HCT116 (cell line): ENCODE data around the gene RNF144B. TPM values are rescaled to one million over a fixed set of nuclear protein-coding genes. Genes with fewer than 3 reads are reported as not detected.

Source experiments
- ATAC-seq: fragments of 200-7000 bp; cut with Tn5 transposase; 2 replicates; pipeline ENCODE4 v1.9.1; 2020; ENCODE audit warnings: mild to moderate bottlenecking, moderate library complexity
- BruUV-seq: library from RNA; stranded (reverse); fragments of 400-500 nt; replicated peaks from 2 replicates; lab custom pipeline; 2021; lab: Mats Ljungman, UMichigan
- CTCF ChIA-PET: fragments of 300-600 bp; sonication (Branson Sonifier 250); formaldehyde crosslinking; loops from one replicate; lab custom pipeline; 2021; ENCODE audit warnings: antibody characterized with exemption; lab: Charles Lee
- POLR2A ChIA-PET: fragments of 300-600, 350-600 bp; sonication (Branson Sonifier 250); formaldehyde crosslinking; loops from one replicate; lab custom pipeline; 2021; ENCODE audit warnings: antibody characterized with exemption; lab: Charles Lee
- RAD21 ChIA-PET, 2 experiments: fragments of 300-600 bp; sonication (Branson Sonifier 250); formaldehyde crosslinking; loops; one replicate each; lab custom pipeline; 2023; ENCODE audit warnings: low total read pairs in 2 of 2; ENCODE audit not compliant: uncharacterized antibody in 2 of 2, unreplicated experiment in 2 of 2, low non-redundant PET in 1 of 2; lab: Charles Lee
- DNase-seq: peaks from one replicate; pipeline ENCODE4 v3.0.0-alpha.2; 2010; ENCODE audit warnings: low read depth, low spot score
- H2AFZ ChIP-seq: fragments of 200-600 bp; shearing (Covaris generic), sonication (generic); 2 replicates; pipeline ENCODE4 v1.6.1; 2017; ENCODE audit warnings: low read depth, mixed run types, mixed read lengths, antibody characterized with exemption, low read length; ENCODE audit not compliant: poor library complexity, severe bottlenecking
- H3K27ac ChIP-seq: 2 replicates; pipeline ENCODE4 v1.5.1; 2012; ENCODE audit warnings: low read depth, low read length
- H3K27me3 ChIP-seq: fragments of 200-600 bp; sonication (generic); 2 replicates; pipeline ENCODE4 v1.6.1; 2016; ENCODE audit warnings: mixed run types, low read length, mixed read lengths; ENCODE audit not compliant: insufficient read depth
- H3K36me3 ChIP-seq, 2 experiments: fragments of 200-500 bp in 1 of 2; fragments of 200-600 bp in 1 of 2; sonication (Bioruptor generic) in 1 of 2; sonication (generic) in 1 of 2; 2 replicates each; pipeline versions ENCODE4 v1.5.1 to v1.6.1; 2014 to 2016; ENCODE audit warnings: low read length in 2 of 2, inconsistent platforms in 1 of 2, mixed read lengths in 1 of 2, mixed run types in 1 of 2; ENCODE audit not compliant: insufficient read depth in 2 of 2, control insufficient read depth in 1 of 2
- H3K4me1 ChIP-seq, 2 experiments: fragments of 200-600 bp in 1 of 2; sonication (generic) in 1 of 2; 2 replicates each; pipeline versions ENCODE4 v1.5.1 to v1.6.1; 2012 to 2017; ENCODE audit warnings: low read length in 2 of 2, inconsistent platforms in 1 of 2, mild to moderate bottlenecking in 1 of 2, mixed read lengths in 1 of 2, mixed run types in 1 of 2, moderate library complexity in 1 of 2; ENCODE audit not compliant: insufficient read depth in 2 of 2, control insufficient read depth in 1 of 2
- H3K4me2 ChIP-seq: fragments of 200-600 bp; sonication (generic); 2 replicates; pipeline ENCODE4 v1.6.1; 2017; ENCODE audit warnings: mixed run types, low read length, mixed read lengths
- H3K4me3 ChIP-seq, 2 experiments: fragments of 200-600 bp in 1 of 2; sonication (generic) in 1 of 2; replicated peaks in 1 of 2; 2 replicates each; pipeline ENCODE4 v1.5.1; 2011 to 2016; ENCODE audit warnings: low read length in 2 of 2, control low read depth in 1 of 2, low read depth in 1 of 2, mild to moderate bottlenecking in 1 of 2, mixed read lengths in 1 of 2, mixed run types in 1 of 2
- H3K79me2 ChIP-seq: fragments of 200-600 bp; sonication (generic); 2 replicates; pipeline ENCODE4 v1.6.1; 2017; ENCODE audit warnings: mild to moderate bottlenecking, mixed run types, low read length, moderate library complexity, mixed read lengths; ENCODE audit not compliant: insufficient read depth
- H3K9ac ChIP-seq: fragments of 200-600 bp; sonication (generic); 2 replicates; pipeline ENCODE4 v1.6.1; 2016; ENCODE audit warnings: low read length, mixed read lengths
- H3K9me2 ChIP-seq: fragments of 200-600 bp; sonication (generic), shearing (Covaris generic); 2 replicates; pipeline ENCODE4 v1.6.1; 2017; ENCODE audit warnings: mixed run types, mild to moderate bottlenecking, moderate library complexity; ENCODE audit not compliant: insufficient read depth
- H3K9me3 ChIP-seq, 2 experiments: fragments of 200-500 bp in 1 of 2; fragments of 200-600 bp in 1 of 2; sonication (Bioruptor generic) in 1 of 2; sonication (generic) in 1 of 2; 2 replicates each; pipeline ENCODE4 v1.6.1; 2014 to 2017; ENCODE audit warnings: low read length in 2 of 2, mixed read lengths in 2 of 2, inconsistent platforms in 1 of 2, low read depth in 1 of 2, mild to moderate bottlenecking in 1 of 2, mixed run types in 1 of 2, moderate library complexity in 1 of 2; ENCODE audit not compliant: control insufficient read depth in 1 of 2, insufficient read depth in 1 of 2
- H4K20me1 ChIP-seq: fragments of 200-600 bp; sonication (generic), shearing (Covaris generic); 2 replicates; pipeline ENCODE4 v1.6.1; 2017; ENCODE audit warnings: mixed run types, mild to moderate bottlenecking, moderate library complexity; ENCODE audit not compliant: insufficient read depth
- CEBPB ChIP-seq: IDR thresholded peaks from 2 replicates; pipeline ENCODE4 v1.6.1; 2012; ENCODE audit warnings: low read depth
- EGR1 ChIP-seq: IDR thresholded peaks from 2 replicates; pipeline ENCODE4 v1.6.1; 2012; ENCODE audit warnings: low read depth
- ELF1 ChIP-seq: IDR thresholded peaks from 2 replicates; pipeline ENCODE4 v1.6.1; 2012; ENCODE audit warnings: low read depth, borderline replicate concordance
- EZH2phosphoT487 ChIP-seq: fragments of 200-600 bp; IDR thresholded peaks from 2 replicates; pipeline ENCODE4 v1.6.1; 2018; ENCODE audit warnings: antibody characterized with exemption, borderline replicate concordance
- JUND ChIP-seq: IDR thresholded peaks from 2 replicates; pipeline ENCODE4 v1.6.1; 2012
- POLR2A ChIP-seq: IDR thresholded peaks from 2 replicates; pipeline ENCODE4 v1.7.0; 2011; ENCODE audit warnings: borderline replicate concordance; ENCODE audit not compliant: insufficient read depth, insufficient read length; ENCODE audit errors: extremely low read depth
- POLR2AphosphoS5 ChIP-seq: IDR thresholded peaks from 2 replicates; pipeline ENCODE4 v1.6.1; 2011; ENCODE audit warnings: mild to moderate bottlenecking, low read depth, low read length, moderate library complexity
- RAD21 ChIP-seq: IDR thresholded peaks from 2 replicates; pipeline ENCODE4 v1.6.1; 2012; ENCODE audit warnings: low read depth, mild to moderate bottlenecking
- SIN3A ChIP-seq: IDR thresholded peaks from 2 replicates; pipeline ENCODE4 v1.6.1; 2012; ENCODE audit warnings: low read depth
- YY1 ChIP-seq: IDR thresholded peaks from 2 replicates; pipeline ENCODE4 v1.6.1; 2011; ENCODE audit warnings: low read length, low read depth, moderate library complexity, mild to moderate bottlenecking; ENCODE audit not compliant: insufficient replicate concordance; ENCODE audit errors: extremely low read depth
- ZFX ChIP-seq: fragments of 450-650 bp; IDR thresholded peaks from 2 replicates; pipeline ENCODE4 v1.6.1; 2017
- intact Hi-C: fragments of 100-400 bp; cut with micrococcal nuclease; formaldehyde crosslinking; loops from 2 replicates; pipeline ENCODE4 v1.10.0; 2022
- total RNA-seq: library from RNA; stranded (reverse); gene quantifications from one replicate; pipeline ENCODE4 v1.2.1, GENCODE V29; 2021; ENCODE audit not compliant: unreplicated experiment
- TF ChIP-seq, protein P1 (sequence below), 3 experiments: fragments of 200-600 bp in 1 of 3; sonication (generic) in 1 of 3; IDR thresholded peaks in 2 of 3; conservative IDR thresholded peaks in 1 of 3; 2 replicates each; pipeline ENCODE4 v1.5.1; 2012 to 2017; ENCODE audit warnings: low read depth in 2 of 3, low read length in 2 of 3, antibody characterized with exemption in 1 of 3, borderline replicate concordance in 1 of 3, control low read depth in 1 of 3, mild to moderate bottlenecking in 1 of 3, mixed read lengths in 1 of 3, mixed run types in 1 of 3, moderate library complexity in 1 of 3; ENCODE audit not compliant: insufficient read depth in 1 of 3
- TF ChIP-seq, protein P2 (sequence below): IDR thresholded peaks from 2 replicates; pipeline ENCODE4 v1.6.1; 2012
- TF ChIP-seq, protein P3 (sequence below): IDR thresholded peaks from 2 replicates; pipeline ENCODE4 v1.6.1; 2011; ENCODE audit warnings: mild to moderate bottlenecking, low read length, moderate library complexity; ENCODE audit not compliant: insufficient replicate concordance; ENCODE audit errors: extremely low read depth

The RNF144B gene
- total RNA-seq, 1 experiment from 2014 or later, result 2.1 TPM

DNA sequence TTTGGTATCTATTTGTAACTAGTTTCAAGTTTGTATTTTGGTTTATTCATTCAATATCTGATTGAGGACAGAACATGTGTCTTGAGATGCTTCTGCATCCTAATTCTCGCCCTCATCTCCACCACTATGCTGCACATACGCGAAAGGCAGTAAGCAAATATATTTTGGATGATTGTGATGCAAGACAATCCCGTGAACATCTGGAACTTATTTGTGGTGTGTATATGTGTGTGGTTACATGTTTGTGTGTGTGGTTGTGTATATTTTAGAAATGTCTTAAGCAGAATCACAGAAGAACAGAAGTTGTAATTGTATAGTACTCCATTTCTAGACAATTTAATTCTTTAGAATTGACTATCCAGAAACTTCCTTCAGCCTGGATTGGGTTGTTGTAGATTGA, 35.1 kb upstream of the RNF144B start:
- intact Hi-C loops, result no loop called here
- H3K79me2 ChIP-seq, result no peaks in the 10 kb centered on the region
- H3K36me3 ChIP-seq, result no peaks in the 10 kb centered on the region
- H3K9me3 ChIP-seq, result no peaks in the 10 kb centered on the region
- TF ChIP-seq JUND (no peak), EZH2phosphoT487 (no peak), YY1 (no peak), ZFX (no peak), CEBPB (no peak), ELF1 (no peak)
- TF ChIP-seq, protein P1, sequence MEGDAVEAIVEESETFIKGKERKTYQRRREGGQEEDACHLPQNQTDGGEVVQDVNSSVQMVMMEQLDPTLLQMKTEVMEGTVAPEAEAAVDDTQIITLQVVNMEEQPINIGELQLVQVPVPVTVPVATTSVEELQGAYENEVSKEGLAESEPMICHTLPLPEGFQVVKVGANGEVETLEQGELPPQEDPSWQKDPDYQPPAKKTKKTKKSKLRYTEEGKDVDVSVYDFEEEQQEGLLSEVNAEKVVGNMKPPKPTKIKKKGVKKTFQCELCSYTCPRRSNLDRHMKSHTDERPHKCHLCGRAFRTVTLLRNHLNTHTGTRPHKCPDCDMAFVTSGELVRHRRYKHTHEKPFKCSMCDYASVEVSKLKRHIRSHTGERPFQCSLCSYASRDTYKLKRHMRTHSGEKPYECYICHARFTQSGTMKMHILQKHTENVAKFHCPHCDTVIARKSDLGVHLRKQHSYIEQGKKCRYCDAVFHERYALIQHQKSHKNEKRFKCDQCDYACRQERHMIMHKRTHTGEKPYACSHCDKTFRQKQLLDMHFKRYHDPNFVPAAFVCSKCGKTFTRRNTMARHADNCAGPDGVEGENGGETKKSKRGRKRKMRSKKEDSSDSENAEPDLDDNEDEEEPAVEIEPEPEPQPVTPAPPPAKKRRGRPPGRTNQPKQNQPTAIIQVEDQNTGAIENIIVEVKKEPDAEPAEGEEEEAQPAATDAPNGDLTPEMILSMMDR (IDR thresholded peaks at IDR 0.05 in 2 of 3, conservative IDR thresholded peaks at IDR 0.05 in 1 of 3; ENCODE audit: borderline replicate concordance in 1 of 3, insufficient read depth in 1 of 3, low read depth in 2 of 3, low read length in 2 of 3), result no peak
- POLR2A ChIA-PET, result no interaction called here
- DNase-seq, result no peak
- no peaks in the 10 kb centered on the region for H3K9me2 ChIP-seq
- H3K4me1 ChIP-seq, result no peaks in the 10 kb centered on the region
- H3K9ac ChIP-seq, result no peak overlapping the region
- CTCF ChIA-PET, result no interaction called here
- no peak for ATAC-seq
- no peaks in the 10 kb centered on the region for H4K20me1 ChIP-seq
- H3K27me3 ChIP-seq, result no peaks in the 10 kb centered on the region
- no peak overlapping the region for H2AFZ ChIP-seq
- no peak overlapping the region for H3K4me2 ChIP-seq
- BruUV-seq, result no TSS peak
- H3K4me3 ChIP-seq, result no peak overlapping the region
- no peak overlapping the region for H3K27ac ChIP-seq
- RAD21 ChIA-PET, result no interaction called here

GRCh38 chr6:18352842-18353241, 34.3 kb upstream of the RNF144B start:
- DNase-seq, result no peak

More at GRCh38 chr6:18352842-18353241, 34.3 kb upstream of the RNF144B start:
- no peak overlapping the region for H3K9ac ChIP-seq
- no peak overlapping the region for H3K4me3 ChIP-seq
- no peak overlapping the region for H3K27ac ChIP-seq
- H2AFZ ChIP-seq, result no peak overlapping the region
- TF ChIP-seq CEBPB (no peak), RAD21 (no peak), YY1 (no peak), EGR1 (no peak), POLR2AphosphoS5 (no peak), ELF1 (no peak), SIN3A (no peak), POLR2A (no peak), JUND (no peak), ZFX (no peak)
- TF ChIP-seq, protein P2, sequence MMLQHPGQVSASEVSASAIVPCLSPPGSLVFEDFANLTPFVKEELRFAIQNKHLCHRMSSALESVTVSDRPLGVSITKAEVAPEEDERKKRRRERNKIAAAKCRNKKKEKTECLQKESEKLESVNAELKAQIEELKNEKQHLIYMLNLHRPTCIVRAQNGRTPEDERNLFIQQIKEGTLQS, result no peak
- TF ChIP-seq, protein P3, sequence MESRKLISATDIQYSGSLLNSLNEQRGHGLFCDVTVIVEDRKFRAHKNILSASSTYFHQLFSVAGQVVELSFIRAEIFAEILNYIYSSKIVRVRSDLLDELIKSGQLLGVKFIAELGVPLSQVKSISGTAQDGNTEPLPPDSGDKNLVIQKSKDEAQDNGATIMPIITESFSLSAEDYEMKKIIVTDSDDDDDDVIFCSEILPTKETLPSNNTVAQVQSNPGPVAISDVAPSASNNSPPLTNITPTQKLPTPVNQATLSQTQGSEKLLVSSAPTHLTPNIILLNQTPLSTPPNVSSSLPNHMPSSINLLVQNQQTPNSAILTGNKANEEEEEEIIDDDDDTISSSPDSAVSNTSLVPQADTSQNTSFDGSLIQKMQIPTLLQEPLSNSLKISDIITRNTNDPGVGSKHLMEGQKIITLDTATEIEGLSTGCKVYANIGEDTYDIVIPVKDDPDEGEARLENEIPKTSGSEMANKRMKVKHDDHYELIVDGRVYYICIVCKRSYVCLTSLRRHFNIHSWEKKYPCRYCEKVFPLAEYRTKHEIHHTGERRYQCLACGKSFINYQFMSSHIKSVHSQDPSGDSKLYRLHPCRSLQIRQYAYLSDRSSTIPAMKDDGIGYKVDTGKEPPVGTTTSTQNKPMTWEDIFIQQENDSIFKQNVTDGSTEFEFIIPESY, result no peak
- H3K27me3 ChIP-seq, result no peaks in the 10 kb centered on the region
- H3K9me3 ChIP-seq, result no peaks in the 10 kb centered on the region
- no peaks in the 10 kb centered on the region for H4K20me1 ChIP-seq
- ChIA-PET POLR2A (no interaction called here), CTCF (no interaction called here), RAD21 (no interaction called here)
- BruUV-seq, result no TSS peak
- intact Hi-C loops, result no loop called here
- ATAC-seq, result no peak
- no peaks in the 10 kb centered on the region for H3K79me2 ChIP-seq
- no peaks in the 10 kb centered on the region for H3K4me1 ChIP-seq
- H3K36me3 ChIP-seq, result no peaks in the 10 kb centered on the region
- H3K9me2 ChIP-seq, result no peaks in the 10 kb centered on the region
- H3K4me2 ChIP-seq, result no peak overlapping the region
